GM21529 (cell line): ENCODE data around the gene EFCAB9.
"Not testable (repeated sequence)": the region's sequence is repeated elsewhere in the genome, so short reads cannot be mapped to it uniquely, and the experiment has no call there.

ENCODE experiments used
- ATAC-seq: cut with Tn5 transposase; IDR thresholded peaks from one replicate; pipeline ENCODE4 v1.9.1; 2021; ENCODE audit not compliant: unreplicated experiment

Gene EFCAB9

DNA sequence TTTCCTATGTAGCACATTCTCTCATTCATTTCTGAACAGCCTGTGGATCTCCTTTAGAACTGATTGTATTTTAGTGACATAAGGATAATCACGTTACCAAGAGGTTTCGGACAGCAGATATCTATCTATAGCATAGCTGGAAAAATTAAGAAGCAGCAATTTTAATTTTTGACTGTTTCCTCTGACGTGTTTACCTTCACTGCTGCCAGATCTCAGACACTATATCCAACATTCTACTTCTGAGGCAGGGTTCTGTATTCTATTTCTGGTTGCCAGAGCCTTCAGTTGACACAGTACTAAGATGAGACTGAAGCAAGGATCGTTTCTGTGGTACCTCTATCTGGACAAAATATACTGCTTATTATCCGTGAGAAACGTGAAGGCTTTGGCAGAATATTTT lies at the start of gene EFCAB9:
TSS of gene EFCAB9 (plus strand) at position 301 of the 400 bp plus-strand sequence. CDS start at position 302, 1 bp downstream.
- no peak for ATAC-seq

DNA sequence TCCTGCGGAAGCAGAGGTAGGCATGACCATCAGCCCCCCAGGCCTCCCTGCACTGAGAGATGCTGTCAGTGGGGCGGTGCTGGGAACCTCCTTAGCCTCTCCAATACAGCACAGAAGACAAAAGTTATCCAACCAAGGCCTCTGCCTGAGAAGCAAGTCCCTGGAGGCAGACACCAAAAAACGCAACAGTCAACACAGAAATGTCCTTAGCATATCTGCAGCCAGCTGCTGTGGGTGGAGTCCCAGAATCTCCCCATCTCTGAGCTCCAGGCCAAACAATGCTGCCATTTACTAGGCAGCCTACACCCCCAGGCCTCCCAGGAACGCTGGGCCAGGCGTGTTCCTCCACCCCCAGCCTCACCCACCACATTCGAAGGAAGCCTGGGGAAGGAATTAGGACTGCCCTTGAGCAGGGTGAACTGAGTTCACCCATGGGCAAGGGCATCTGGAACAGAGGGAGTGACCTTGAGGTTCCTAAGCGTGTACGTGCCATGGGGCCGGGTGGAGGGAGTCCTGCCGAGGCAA lies 49.6 kb upstream of the EFCAB9 start:
- peak; percentile 89 for ATAC-seq

DNA sequence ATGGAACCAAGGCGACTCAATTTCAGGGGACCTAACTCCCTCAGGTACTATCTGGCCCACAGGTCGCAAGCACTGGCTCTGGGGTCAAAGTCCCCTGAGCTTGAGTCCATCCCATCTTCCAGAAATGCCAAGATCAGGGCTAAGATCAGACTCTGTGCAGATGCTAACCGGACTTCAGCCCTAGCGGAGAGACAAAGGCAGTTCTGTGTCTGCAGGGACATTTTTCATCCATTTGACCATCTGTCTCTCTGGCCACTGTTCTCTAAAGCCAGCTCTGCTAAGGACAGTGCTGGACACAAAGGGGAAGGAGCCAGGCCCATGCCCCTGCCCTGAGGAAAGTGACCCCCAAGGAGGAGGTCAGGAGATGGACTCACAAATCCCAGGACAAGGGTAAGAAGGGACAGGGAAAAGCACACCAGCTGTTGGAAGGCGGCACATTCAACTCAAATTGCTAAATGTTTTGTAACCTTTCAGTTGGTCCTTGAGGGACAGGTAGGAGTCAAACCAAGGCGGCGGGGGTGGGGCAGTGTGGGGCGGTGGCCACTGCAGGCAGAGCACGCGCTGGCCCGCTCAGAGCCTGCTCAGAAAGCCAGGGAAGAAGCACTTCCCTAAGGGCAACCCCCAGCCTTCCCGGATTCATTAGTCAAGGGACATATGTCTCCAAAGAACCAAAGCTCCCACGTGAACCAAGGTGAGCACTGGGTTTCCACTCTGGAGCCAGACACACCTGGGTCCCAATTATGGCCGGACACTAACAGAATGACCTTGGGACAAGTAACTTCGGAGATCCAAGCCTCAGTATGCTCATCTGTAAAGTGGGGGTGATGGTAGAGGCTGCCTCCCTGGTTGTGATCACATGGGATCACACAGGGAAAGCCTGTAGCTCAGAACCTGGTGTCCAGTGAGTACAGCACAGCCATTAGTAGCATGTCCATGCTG lies 48.8 kb upstream of the EFCAB9 start:
- ATAC-seq: no peak

DNA sequence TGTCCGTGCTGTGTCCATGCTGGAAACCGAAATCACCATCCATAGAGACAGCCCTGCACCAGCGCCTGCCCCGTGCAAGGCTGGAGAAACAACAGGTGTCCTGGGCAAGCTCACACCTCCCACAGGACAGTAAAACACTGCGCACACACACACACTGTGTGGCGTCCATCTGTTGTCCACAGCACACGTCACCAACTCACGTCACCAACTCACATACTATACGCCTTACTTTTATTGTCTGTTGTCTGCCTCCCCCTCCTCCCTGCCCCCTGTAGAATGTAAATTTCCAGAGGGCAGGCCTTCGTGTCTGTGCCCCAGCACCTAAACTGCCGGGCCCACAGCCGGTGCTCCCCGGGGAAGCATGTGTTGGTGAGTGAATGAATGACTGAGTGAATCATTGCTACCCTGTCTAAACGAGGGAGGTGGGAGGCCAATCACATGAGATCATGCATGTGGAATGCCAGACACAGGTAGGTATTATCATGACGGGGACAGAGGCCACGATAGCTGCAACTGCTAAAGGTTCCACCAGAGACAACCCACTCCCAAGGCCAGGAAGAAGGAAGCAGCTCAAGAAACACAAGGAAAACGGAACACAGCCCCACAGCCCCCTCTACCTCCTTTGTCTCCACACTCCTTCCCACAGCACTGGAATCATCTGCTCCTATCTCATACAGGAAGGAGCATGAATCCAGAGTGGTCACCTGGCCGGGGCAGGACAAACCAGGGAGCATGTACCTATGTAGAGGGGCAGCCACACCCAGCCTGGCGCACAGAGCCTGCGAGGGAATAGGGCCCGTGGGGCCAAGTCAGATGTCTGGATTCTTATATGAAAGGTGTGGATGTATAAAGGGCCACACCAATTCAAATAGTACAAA lies 47.9 kb upstream of the EFCAB9 start:
- no peak for ATAC-seq

DNA sequence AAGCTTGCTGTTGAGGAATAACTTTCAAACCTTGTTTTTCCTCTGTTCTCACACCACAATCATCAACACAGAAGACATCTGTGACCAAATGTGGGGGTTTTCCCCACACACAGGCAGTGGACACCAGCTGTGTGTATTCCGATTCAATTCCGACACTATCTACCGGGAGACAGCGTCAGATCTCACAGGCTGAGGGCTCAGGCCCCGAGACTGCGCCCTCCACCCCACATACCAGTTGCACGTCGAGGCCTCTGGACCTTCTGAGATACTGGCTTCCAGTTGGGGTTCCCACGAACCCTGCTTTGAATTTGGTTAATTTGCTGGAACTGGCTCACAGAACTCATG lies 47.3 kb upstream of the EFCAB9 start:
- no peak for ATAC-seq

DNA sequence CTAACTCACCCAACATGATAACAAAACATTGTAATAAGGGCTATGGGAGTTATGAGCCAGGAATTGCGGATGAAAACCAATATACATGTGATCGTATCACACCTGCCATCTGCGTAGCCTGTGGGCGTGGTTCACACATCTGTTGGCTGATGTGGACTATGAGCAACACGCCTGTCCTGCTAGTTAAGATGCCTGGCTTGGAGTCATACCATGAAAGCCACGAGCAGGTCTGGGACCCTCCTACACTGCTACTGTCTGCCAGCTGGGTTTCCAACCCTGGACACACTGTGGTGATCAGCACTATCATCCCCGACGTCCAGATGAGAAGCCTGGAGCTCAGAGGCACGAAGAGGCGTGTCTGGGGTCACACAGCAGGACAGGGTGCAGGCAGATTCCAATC lies 46.1 kb upstream of the EFCAB9 start:
- ATAC-seq: no peak

DNA sequence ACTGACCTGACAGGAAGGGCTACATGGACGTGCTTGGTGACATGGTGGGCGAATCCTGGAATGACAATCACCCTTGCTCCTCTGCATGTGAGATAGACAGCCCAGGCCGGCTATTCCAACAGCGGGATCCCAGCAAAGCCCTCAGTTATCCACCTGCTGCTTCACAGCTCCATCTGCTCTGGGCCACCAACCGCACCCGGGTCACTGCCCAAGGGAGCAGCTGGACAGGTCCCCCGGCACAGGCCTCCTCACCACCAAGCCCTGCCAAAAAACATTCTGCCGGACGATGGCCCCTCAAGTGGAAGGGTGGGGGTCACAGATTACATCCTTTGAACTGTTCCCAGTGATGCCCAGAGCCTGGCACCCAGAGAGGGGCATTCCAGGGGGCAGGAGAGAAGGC lies 45.6 kb upstream of the EFCAB9 start:
- ATAC-seq: no peak

DNA sequence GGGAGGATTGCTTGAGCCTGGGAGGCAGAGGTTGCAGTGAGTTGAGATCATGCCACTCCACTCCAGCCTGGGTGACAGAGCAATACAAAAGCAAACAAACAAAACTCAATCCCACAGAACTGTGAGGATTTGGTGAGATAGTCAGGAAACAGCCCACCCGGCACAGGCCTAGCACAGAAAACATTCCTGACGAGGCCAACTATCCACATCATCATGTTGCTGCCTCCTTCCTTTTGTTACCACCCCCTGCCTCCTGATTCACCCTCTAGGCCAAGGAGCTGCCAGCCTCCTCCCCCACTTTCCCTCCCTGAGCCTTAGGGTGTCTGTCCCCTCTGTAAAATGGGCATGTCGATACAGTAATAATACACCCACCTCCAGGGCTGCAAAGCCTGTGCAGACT lies 44.9 kb upstream of the EFCAB9 start:
- ATAC-seq: no peak

DNA sequence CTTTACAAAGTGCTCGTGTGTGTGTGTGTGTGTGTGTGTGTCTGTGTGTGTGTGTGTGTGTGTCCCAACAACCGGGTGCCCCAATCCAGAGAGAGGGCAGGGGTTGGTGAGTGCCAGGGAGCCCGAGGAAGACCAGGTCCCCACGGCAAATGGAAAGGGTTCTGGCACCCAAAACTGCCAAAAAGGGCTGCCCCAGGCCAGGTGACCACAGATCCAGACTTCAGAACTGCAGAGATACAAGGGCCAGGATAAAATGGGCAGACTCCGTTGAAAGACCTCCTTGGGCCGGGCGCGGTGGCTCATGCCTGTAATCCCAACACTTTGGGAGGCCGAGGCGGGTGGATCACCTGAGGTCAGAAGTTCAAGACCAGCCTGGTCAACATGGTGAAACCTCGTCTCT lies 44.5 kb upstream of the EFCAB9 start:
- ATAC-seq: not testable (repeated sequence)

DNA sequence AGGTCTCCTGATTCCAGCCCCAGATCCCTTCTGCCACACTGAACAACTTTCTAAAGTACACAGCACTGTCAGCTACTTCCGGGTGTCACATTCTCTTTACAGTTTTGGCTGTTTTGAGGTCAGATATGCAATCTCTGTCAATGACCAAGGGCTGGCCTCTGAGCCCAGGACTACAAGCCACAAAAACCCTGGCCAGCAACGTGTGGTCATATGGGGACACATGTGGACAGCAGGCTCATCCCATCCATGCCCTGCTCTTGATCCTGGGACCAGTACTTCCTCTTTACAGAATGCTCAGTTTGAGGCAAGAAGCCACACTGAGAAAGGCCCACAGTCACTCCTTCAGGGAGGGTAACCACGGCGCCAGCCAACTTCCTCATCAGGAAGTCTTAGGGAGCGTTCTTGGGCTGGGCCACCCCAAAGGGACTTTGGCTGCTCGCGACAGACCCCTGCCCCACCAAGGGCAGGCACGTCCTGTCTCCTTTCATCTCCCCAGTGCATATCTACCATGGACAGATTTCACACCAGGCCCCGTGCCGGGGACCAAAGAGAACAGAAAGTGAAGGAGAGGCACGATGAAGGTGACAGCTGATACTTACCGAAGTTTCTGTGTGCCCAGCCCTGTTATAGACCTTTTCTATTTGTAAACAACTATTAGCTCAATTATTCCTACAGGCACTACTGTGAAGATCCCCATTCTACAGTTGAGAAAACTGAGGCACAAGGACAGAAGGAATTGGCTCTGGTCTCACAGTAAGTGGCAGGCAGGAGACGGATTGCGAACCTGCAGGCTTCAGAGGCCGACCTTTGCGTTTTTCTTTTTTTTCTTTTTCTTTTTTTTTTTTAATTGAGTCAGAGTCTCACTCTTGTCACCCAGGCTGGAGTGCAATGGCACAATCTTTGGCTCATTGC lies 43.2 kb upstream of the EFCAB9 start:
- peak; percentile 63 for ATAC-seq

DNA sequence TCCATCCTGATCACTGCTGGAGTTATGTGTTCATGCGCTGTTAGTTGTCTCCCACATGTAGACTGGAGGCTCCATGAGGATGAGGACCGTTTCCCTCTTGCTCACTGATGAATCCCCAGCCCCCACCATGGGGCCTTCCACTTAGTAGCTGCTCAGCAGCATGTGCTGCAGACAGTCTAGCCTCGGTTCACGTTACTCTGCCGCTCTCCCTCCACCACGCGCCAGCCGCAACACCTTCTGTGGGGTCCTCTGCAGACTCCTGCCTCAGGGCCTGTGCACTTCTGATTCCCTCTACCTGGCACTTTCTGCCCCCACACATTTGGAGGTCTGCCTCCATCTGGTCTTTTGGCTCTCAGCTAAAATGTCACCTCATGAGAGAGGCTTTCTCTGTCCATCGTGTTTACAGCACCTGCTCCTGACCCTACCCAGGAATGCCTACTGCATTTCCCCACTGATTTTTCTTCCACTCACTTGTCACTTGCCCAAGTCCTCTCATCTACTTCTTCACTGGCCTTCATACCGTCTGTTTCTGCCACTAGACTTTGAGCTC lies 42.2 kb upstream of the EFCAB9 start:
- ATAC-seq: no peak

DNA sequence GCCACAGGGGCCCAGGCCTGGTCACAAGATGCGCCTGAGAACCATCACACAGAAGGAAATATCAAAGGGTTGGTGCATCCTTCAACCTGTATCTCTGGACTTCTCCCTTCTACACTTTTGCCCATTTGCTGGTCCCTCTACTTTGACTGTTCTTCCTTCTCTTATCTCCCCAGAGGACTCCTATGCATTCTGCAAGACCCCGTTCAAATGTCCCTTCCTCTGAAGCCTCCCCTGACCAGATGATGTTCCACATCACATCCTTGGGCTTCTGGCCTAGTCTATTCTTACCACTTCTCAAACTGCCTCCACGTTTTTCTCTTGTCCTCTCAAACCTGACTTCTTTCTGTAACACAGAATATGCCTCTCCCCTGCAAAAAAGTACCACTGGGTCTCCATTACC lies 40.3 kb upstream of the EFCAB9 start:
- no peak for ATAC-seq

DNA sequence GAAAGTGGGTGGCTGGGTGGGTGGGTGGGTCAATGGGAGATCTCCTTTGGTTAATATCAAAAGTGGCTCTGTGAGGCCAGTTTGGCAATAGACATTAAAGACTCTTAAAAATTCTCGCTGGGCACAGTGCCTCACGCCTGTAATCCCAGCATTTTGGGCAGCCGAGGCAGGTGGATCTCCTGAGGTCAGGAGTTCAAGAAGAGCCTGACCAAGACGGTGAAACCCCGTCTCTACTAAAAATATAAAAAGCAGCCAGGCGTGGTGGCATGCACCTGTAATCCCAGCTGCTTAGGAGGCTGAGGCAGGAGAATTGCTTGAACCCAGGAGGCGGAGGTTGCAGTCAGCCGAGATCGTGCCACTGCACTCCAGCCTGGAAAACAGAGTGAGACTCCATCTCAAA lies 38.9 kb upstream of the EFCAB9 start:
- not testable (repeated sequence) for ATAC-seq

DNA sequence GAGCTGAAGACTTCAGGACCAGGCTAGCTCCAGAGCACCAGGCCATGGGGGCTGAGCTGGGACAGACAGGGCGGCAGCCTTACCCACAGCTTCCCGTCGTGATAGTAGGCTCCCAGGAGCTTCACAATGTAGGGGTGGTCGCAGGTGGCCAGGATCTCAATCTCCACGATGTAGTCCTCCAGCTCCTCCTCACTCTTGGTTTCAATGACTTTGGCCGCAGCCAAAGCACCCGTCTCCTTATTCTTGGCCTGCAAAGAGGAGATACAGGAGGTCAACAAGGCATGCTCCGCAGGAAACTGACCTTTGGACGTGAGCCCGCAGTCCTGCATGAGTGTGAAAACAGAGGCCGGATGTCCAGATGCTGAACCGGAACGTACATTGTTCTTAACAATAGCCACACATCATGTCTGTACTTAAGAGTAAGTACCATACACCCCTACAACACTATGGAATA lies 37.4 kb upstream of the EFCAB9 start:
- ATAC-seq: no peak

DNA sequence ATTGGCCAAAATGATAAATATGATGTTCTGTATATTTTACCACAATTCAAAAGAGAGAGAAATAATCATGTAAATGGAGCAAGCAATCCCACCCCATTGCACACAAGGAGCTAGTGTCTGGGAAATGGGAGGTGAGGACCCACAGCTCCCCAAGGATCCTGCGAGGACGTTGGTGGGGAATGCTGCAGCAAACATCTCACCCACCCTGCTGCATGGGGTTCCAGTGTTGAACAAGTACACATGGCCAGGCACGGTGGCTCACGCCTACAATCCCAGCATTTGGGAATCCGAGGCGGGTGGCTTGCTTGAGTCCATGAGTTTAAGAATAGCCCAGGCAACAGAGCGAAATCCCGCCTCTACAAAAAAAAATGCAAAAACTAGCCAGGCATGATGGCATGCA lies 35.0 kb upstream of the EFCAB9 start:
- ATAC-seq: no peak

DNA sequence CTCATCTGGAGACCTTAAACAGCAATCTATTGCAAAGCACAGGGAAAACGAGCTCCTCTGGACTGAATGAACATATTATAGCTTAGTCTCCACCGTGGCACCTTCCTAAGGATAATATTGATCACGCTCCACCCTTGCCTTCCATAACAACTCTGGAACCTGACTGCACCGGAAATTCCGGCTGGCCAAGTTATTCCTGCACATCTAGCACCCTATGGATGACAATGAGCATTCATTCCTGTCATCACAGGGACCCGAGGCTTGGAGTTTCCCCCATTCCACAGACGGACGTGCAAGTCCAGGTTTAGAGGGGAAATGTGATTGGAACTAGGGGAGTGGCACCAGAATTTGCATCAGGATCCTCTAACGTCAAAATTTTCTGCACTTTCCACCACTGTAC lies 33.5 kb upstream of the EFCAB9 start:
- no peak for ATAC-seq

DNA sequence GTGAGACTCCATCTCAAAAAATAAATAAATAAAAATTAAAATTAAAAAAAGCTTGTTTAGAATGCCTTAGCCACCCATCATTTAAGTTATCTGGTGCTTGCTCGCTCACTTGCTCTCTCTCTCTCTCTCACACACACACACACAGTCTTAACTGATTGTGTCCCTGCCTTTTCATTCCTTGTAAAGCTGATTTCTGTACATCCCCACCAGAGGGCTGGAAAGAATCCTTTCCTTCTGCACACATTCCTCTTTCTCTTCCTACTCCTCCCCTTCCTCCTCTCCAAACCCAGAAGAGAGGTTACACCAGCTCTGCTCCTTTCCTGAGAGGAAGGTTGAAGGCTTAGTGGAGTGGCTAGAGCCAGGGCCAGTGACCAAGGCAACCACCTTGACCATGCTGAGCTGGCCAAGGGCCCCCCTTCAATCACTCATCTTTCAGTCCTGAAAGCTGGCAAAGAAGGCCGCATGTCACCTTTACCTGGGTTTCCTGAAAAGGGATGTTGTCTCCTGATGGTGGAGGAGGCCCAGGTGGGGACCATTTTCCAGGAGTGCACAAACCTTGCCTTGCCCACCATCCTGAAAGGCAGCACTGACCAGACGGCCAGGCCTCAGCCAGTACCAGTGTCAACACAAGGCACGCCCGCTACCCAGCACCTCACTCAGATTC lies 31.5 kb upstream of the EFCAB9 start:
- no peak for ATAC-seq

DNA sequence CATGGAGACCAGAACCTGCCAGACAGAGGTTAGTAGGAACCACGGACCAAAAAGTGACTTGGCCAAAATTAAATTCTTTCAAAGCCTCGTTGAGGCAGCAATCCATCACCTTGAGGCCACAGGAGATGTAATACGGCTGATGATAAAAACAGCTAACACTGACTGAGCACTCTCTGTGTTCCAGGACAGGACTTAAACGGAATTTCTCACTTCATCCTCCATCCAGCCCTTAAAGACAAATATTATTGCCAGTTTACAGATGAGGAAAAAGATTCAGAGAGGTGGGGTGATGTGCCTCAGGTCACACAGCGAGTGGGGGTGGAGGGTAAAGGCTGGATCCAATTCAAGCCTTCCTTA lies 31.0 kb upstream of the EFCAB9 start:
- no peak for ATAC-seq

DNA sequence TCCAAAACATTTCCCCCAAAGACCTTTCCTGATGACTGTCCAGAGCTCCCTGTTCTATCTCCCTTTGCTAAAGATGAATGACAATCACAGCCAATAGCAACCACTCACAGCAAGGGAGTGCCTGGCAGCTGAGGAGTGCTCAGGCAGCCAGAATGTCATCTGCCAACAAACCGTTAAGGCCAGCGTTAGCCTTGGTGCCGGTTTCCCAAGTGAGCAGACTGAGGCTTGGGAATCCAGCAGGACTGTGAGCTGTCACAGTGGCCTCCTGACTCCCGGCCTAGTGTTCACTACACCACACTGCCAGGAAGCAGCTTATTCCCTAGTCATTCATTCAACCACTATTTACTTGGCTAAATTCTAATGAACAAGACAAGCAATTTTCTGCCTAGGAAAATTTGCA lies 30.6 kb upstream of the EFCAB9 start:
- no peak for ATAC-seq

DNA sequence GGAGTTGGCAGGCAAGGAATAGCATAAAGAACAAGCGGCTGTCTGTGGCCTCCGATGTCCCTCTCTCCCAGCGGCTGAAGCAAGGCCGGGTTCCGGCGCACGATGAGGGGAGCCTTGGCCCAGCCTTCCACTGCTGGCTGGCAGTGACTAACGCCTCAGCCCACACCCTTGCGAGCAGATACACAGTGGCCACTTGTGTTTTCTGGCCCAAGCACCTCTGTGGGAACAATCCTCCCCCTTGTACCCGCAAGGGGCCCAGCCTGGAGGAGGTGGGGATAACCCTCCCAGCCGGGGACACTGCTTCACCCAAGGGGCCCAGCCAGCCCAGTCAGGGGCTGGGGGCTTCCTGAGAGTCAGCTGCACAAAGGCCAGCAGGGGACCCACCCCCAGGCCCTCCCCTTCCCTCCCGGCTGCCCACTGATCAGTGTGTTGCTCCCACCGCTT lies 29.2 kb upstream of the EFCAB9 start:
- ATAC-seq: no peak
